CD14-positive monocyte (primary cell): ENCODE results near the gene SLX4. TPM values are rescaled to one million over a fixed set of nuclear protein-coding genes. Genes with fewer than 3 reads are reported as not detected.

Source experiments
- DNase-seq, 3 donors: peaks; one replicate each; pipeline ENCODE4 v3.0.0-alpha.2; 2011 to 2022
- H2AFZ ChIP-seq: 2 replicates; pipeline ENCODE4 v1.6.0; 2012; ENCODE audit warnings: mild to moderate bottlenecking, low read depth, low read length, inconsistent platforms; ENCODE audit not compliant: insufficient read depth, poor library complexity, severe bottlenecking
- H3K27ac ChIP-seq, 2 donors: 1 replicate in 1 of 2; 2 replicates in 1 of 2; pipeline ENCODE4 v1.5.1; 2012 to 2013; ENCODE audit warnings: low read length in 2 of 2, control low read depth in 1 of 2, inconsistent platforms in 1 of 2, low read depth in 1 of 2, mild to moderate bottlenecking in 1 of 2
- H3K27me3 ChIP-seq, 2 donors: one replicate each; pipeline versions ENCODE4 v1.6.0 to v1.6.1; 2011 to 2013; ENCODE audit warnings: low read length in 2 of 2; ENCODE audit not compliant: control insufficient read depth in 2 of 2, insufficient read depth in 2 of 2
- H3K36me3 ChIP-seq, 2 donors: replicated peaks in 1 of 2; 1 replicate in 1 of 2; 2 replicates in 1 of 2; pipeline versions ENCODE4 v1.5.1 to v1.6.1; 2012 to 2013; ENCODE audit warnings: low read length in 2 of 2, control low read depth in 1 of 2, inconsistent platforms in 1 of 2, mild to moderate bottlenecking in 1 of 2; ENCODE audit not compliant: insufficient read depth in 2 of 2, control insufficient read depth in 1 of 2
- H3K4me1 ChIP-seq, 2 donors: 1 replicate in 1 of 2; 2 replicates in 1 of 2; pipeline versions ENCODE4 v1.5.1 to v1.6.1; 2012 to 2013; ENCODE audit warnings: low read length in 2 of 2, control low read depth in 1 of 2, inconsistent platforms in 1 of 2, mild to moderate bottlenecking in 1 of 2, moderate library complexity in 1 of 2; ENCODE audit not compliant: insufficient read depth in 2 of 2, control insufficient read depth in 1 of 2
- H3K4me2 ChIP-seq: replicated peaks from 2 replicates; pipeline ENCODE3; 2012; ENCODE audit warnings: low read length, moderate library complexity, mild to moderate bottlenecking; ENCODE audit not compliant: poor library complexity, severe bottlenecking; ENCODE audit errors: extremely low read depth
- H3K4me3 ChIP-seq, 3 experiments: fragments of 200-600 bp in 1 of 3; sonication (generic) in 1 of 3; replicated peaks in 1 of 3; 1 replicate in 2 of 3; 2 replicates in 1 of 3; pipeline ENCODE4 v1.5.1; 2011 to 2013; ENCODE audit warnings: low read length in 3 of 3, mild to moderate bottlenecking in 3 of 3, control low read depth in 2 of 3, low read depth in 2 of 3, inconsistent platforms in 1 of 3, moderate library complexity in 1 of 3
- H3K79me2 ChIP-seq: 2 replicates; pipeline ENCODE4 v1.6.0; 2012; ENCODE audit warnings: mild to moderate bottlenecking, control low read depth, inconsistent platforms, low read length, moderate library complexity; ENCODE audit not compliant: insufficient read depth
- H3K9ac ChIP-seq: 2 replicates; pipeline ENCODE4 v1.6.0; 2017; ENCODE audit warnings: low read length, mild to moderate bottlenecking; ENCODE audit not compliant: insufficient read depth, poor library complexity, severe bottlenecking
- H3K9me3 ChIP-seq, 2 donors: replicated peaks in 1 of 2; 1 replicate in 1 of 2; 2 replicates in 1 of 2; pipeline versions ENCODE4 v1.5.1 to v1.6.1; 2012 to 2013; ENCODE audit warnings: low read length in 2 of 2, control low read depth in 1 of 2; ENCODE audit not compliant: control insufficient read depth in 1 of 2, insufficient read depth in 1 of 2
- H4K20me1 ChIP-seq: 2 replicates; pipeline ENCODE4 v1.6.0; 2012; ENCODE audit warnings: mild to moderate bottlenecking, low read length, control low read depth, moderate library complexity; ENCODE audit not compliant: insufficient read depth
- H3K27ac Mint-ChIP-seq, 7 donors: one replicate each; pipeline ENCODE4 v1.8.0; 2020; ENCODE audit warnings: mild to moderate bottlenecking in 7 of 7, mixed read lengths in 7 of 7, moderate library complexity in 6 of 7, inconsistent platforms in 2 of 7
- H3K27me3 Mint-ChIP-seq, 3 donors: one replicate each; pipeline ENCODE4 v1.8.0; 2021 to 2022; ENCODE audit warnings: low read depth in 3 of 3, mild to moderate bottlenecking in 3 of 3, mixed read lengths in 3 of 3, moderate library complexity in 3 of 3, inconsistent platforms in 1 of 3
- H3K36me3 Mint-ChIP-seq, 2 donors: one replicate each; pipeline ENCODE4 v1.8.0; 2020; ENCODE audit warnings: mixed read lengths in 2 of 2, inconsistent platforms in 1 of 2, mild to moderate bottlenecking in 1 of 2
- H3K4me1 Mint-ChIP-seq: one replicate; pipeline ENCODE4 v1.8.0; 2020; ENCODE audit warnings: mild to moderate bottlenecking, mixed read lengths
- H3K4me3 Mint-ChIP-seq, 2 donors: one replicate each; pipeline ENCODE4 v1.8.0; 2020; ENCODE audit warnings: mild to moderate bottlenecking in 2 of 2, mixed read lengths in 2 of 2, moderate library complexity in 1 of 2
- H3K9me3 Mint-ChIP-seq, 7 donors: one replicate each; pipeline ENCODE4 v1.8.0; 2020 to 2022; ENCODE audit warnings: mixed read lengths in 7 of 7, mild to moderate bottlenecking in 6 of 7, moderate library complexity in 6 of 7, inconsistent platforms in 2 of 7
- CTCF ChIP-seq: fragments of 200-600 bp; IDR thresholded peaks from one replicate; pipeline ENCODE4 v1.8.0; 2022; ENCODE audit warnings: antibody characterized with exemption, mild to moderate bottlenecking
- WGBS: methylation state at CpG from one replicate; pipeline ENCODE4 v1.1.5; 2013; ENCODE audit warnings: missing lambda C conversion rate; ENCODE audit not compliant: insufficient coverage; 5-methylcytosine and 5-hydroxymethylcytosine counted together
- intact Hi-C, 2 donors: fragments of 100-400 bp; cut with micrococcal nuclease; formaldehyde crosslinking; loops; one replicate each; pipeline versions ENCODE4 v1.15.0 to v1.15.1; 2023
- polyA plus RNA-seq, 3 donors: library from polyadenylated mRNA; depleted of rRNA in 1 of 3; unstranded in 2 of 3; stranded (reverse) in 1 of 3; fragments of 300-500 nt in 2 of 3; fragments of >200 nt in 1 of 3; fragmentation: Illumina TruSeq in 2 of 3; gene quantifications; 1 replicate in 2 of 3; 2 replicates in 1 of 3; pipeline ENCODE4 v1.2.3, GENCODE V29; 2012 to 2021

Gene SLX4
- polyA plus RNA-seq, 3 donors, result 0.12 to 2.4 (median 0.71) TPM

- Mint-ChIP-seq H3K36me3 (peaks cover 0 to 4% of the 10 kb centered on the region in 2 donors), H3K9me3 (peaks cover 12 to 19% (median 16%) of the 10 kb centered on the region in 7 donors), H3K27me3 (peaks cover 0 to 5% (median 0%) of the 10 kb centered on the region in 3 donors), H3K4me3 (no peak overlapping the region), H3K27ac (no peak overlapping the region), H3K4me1 (no peaks in the 10 kb centered on the region)
- intact Hi-C loops, result no loop called here
- Histone ChIP-seq H3K4me3 (no peak overlapping the region), H2AFZ (no peak overlapping the region), H4K20me1 (no peaks in the 10 kb centered on the region), H3K27me3 (no peaks in the 10 kb centered on the region), H3K4me1 (no peaks in the 10 kb centered on the region), H3K9me3 (peaks cover 13 to 16% of the 10 kb centered on the region in 2 donors), H3K9ac (no peak overlapping the region), H3K4me2 (no peak overlapping the region), H3K79me2 (no peaks in the 10 kb centered on the region), H3K36me3 (no peaks in the 10 kb centered on the region), H3K27ac (no peak overlapping the region)
- DNase-seq, result no peak
- no CpG with 5 or more reads among the region's 2 CpGs for WGBS
- TF ChIP-seq CTCF, result no peak
Measured at GRCh38 chr16:3569851-3570250, 41.6 kb downstream of the SLX4 start.

GRCh38 chr16:3566990-3567389, 44.4 kb downstream of the SLX4 start:
- no peaks in the 10 kb centered on the region for H3K36me3 ChIP-seq

More at GRCh38 chr16:3566990-3567389, 44.4 kb downstream of the SLX4 start:
- intact Hi-C loops, result no loop called here
- H3K9ac ChIP-seq, result no peak overlapping the region
- no peak overlapping the region for H2AFZ ChIP-seq
- Mint-ChIP-seq H3K4me3 (no peak overlapping the region), H3K27me3 (peaks cover 0 to 5% (median 1%) of the 10 kb centered on the region in 3 donors), H3K9me3 (peaks cover 12 to 19% (median 16%) of the 10 kb centered on the region in 7 donors), H3K4me1 (no peaks in the 10 kb centered on the region), H3K27ac (peak overlapping the region in 1 of 7 donors; percentile 69), H3K36me3 (peaks cover 0 to 4% of the 10 kb centered on the region in 2 donors)
- H3K9me3 ChIP-seq, result peaks cover 13 to 16% of the 10 kb centered on the region in 2 donors
- no peaks in the 10 kb centered on the region for H3K4me1 ChIP-seq
- H3K4me3 ChIP-seq, result no peak overlapping the region
- H3K27ac ChIP-seq, result no peak overlapping the region
- no peak for TF ChIP-seq CTCF
- no peaks in the 10 kb centered on the region for H3K27me3 ChIP-seq
- no peak for DNase-seq
- no peaks in the 10 kb centered on the region for H3K79me2 ChIP-seq
- no peak overlapping the region for H3K4me2 ChIP-seq
- H4K20me1 ChIP-seq, result no peaks in the 10 kb centered on the region
- 94% methylated on average over 6 of the region's 8 CpGs for WGBS
